G401.6 (cell line): ENCODE results near the gene IKZF2.

Experiments
- FAIRE-seq: peaks from 2 replicates; lab custom pipeline; 2012; peaks lifted over from hg19 to GRCh38; lab: Jason Lieb, UNC

IKZF2 gene

DNA sequence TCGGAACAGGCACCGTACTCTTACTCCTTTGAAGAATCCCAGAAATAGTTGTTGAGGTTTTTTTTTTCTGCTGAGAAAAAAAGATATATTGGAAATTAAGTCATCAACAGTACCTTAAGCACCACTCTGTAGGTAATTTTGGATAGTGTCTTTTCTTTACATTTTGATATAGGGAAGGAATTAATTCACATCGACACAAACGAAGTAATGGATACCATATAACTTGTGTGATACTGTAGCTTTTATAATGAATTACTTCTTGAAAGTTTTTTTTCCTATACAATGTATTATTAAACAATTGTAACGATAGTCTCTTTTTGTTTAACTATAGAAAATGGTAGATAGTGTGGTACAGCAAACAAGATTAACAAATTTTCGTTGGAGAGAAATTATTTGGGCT is 1.5 kb upstream of the IKZF2 start:
- FAIRE-seq, result peak; percentile 36

DNA sequence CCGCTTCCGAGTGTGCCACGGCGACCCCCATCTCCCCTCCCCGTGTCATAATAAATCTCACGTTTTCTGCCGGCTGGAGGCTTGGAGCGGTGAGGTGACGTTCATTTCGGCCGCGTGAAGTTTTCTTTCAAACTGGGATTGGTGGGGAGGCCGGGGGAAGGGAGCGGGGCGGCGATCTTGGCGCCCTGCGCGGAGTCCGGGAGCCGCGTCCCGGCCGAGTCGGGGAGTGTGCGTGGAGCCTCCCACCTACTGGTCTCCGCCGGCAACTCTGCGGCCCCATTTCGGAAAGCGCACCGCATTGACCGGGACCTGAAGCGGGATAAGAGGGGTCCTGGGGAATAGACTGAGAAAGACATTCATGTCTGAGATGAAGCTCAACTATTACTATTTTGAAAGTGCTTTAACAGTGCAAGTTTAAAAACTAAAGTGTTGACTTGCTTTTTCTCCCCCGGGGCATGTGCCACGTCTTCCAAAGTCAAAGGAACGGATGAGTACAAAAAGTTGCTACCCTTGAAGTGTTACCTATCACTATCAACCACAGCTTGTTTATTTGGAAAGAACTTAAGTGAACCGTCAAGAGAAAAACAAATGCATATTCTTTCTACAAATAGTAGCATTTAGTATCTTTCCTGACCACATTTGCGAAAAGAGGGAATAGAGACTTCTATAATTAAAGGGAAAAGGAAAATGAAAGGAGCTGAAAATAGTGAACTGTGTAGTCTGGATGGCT is 818 bp upstream of the IKZF2 start:
- FAIRE-seq, result no peak

- FAIRE-seq, result no peak
Observed at GRCh38 chr2:213150315-213151097, 906 bp downstream of the IKZF2 start.

DNA sequence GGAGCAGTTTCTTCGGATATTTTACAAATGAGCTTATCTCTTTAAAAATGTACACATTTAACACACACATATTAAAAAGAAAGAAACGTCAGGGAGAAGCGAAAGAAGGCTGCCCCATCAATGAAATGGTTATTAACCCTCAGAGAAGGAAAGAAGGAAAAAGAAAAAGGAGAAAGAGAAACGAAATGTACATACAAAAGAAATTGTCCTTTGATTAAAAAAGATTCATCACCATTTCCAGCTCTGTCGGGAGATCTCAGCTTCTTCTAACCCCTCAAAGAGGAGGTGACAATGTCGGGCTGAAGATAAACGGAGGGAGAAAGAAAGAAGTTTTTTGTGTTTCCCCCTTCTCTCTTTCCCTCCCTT is 1.5 kb downstream of the IKZF2 start:
- FAIRE-seq, result no peak

GRCh38 chr2:213149294-213149875 is 2.0 kb downstream of the IKZF2 start:
- FAIRE-seq, result no peak

- FAIRE-seq, result no peak
Observed at GRCh38 chr2:213148572-213149261, 2.7 kb downstream of the IKZF2 start.

DNA sequence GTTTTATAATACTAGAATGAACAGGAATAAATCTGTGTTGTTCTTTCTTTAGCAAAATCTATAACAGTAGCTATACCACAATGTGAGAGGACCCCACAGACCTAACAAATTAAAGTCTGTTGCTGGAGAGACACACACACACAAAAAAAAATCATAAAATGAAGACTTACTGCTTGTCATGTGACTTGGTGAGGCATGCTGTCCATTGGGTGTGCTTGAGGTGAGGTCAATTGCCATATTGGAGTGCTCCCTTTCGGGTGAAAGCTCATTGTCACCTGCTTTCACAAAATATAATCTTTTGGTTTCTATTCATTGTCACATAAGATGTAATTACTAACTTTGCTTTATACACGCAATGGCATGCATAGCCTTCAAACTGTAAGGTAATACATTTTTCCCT is 3.9 kb downstream of the IKZF2 start:
- FAIRE-seq, result no peak

DNA sequence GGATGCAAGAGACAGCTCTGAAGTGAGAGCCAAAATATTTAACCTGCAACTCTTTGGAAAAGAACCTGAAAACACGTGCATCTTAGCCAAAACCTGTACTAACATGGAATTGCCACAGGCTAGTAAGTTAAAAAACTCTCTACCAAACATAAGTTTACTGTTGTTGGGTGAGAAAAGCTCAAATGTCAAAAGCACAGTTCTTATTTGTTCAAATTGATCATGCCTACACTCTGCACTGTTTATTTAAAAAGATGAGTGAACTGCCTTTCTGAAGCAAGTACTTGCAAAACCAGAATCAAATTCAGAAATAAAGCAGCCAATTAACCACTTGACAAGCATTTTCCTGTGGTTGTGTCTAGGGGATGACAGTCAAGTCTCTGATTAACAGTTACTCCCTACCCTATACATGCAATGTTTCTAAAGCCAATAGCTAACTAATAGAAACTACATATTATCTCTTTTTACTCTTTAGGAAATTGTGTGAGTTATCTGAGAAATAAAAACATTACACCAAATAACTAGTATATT is 5.6 kb downstream of the IKZF2 start:
- no peak for FAIRE-seq

- FAIRE-seq, result no peak
Observed at GRCh38 chr2:213137064-213137463, 14.3 kb downstream of the IKZF2 start.

GRCh38 chr2:213129311-213129710 is 22.1 kb downstream of the IKZF2 start:
- no peak for FAIRE-seq

GRCh38 chr2:213125646-213126347 is 25.6 kb downstream of the IKZF2 start:
- FAIRE-seq, result no peak

- FAIRE-seq, result no peak
Observed at GRCh38 chr2:213122725-213123124, 28.7 kb downstream of the IKZF2 start.

DNA sequence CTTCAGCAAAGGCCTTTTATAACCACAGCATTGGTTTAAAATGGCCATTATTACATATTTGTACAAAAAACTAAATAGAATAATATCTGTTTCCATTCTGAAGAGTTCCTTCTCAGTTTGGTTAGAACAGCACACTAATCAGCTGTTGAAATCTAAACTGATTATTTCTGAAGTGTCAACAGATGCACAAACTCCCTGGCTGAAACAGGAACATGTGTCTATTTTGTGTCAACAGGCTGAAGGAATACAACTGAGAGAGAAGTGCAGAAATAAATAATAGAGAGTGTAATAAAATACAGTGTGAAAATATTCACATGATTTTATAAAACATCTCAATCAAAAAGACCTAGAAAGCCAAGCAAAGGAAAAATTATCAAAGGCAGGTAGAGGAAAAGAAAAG is 29.7 kb downstream of the IKZF2 start:
- FAIRE-seq, result no peak

DNA sequence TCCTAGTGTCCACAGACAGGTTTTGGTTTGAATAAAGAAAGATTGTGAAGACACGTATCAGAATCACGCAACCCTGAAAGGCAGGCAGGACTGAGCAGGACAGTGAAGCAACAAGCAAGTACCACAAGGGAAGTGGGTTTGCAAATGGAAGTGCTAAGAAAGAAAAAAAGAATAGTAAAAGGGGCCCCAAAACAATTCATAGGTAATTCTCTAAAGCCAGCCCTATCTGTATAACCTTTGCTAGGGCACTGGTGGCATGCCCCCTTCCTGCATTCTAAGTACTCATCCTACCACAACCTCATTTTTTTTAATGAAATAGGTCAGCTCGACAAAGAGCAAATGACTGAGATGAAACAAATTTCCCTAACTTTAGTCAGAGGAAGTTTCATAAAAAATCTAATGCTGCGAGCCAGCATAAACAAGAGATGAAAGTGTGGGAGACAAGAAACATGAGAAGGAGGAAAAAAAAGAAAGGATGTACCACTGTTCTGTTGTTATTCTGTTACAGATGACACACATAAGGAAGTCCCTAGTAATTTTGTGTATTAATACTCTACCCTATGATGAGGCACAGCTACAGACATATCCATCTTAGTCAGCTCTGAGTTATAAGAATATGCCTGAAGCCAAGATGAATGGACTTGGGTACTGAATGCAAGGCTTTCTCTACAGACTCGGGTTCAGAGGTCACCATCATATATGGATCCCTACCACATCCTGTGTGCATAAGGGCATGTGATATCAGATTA is 32.2 kb downstream of the IKZF2 start:
- FAIRE-seq, result no peak

DNA sequence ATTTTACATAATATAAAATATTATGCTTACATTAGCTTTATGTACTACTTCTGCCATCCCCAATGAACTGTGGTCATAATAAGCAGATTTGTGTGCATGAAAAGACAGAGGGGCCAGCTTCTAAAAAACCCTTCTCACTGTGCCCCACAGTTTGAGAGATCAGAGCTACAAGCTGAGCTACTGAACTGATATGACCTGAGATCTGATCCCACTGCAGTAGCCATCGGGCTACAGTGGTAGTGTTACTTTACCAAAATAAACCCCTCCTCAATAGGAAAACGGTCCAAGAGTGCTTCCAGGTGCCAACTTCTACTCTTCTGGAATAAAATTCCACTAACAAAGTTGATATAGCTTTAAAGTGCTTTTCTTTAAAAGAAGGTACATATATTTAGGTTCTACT is 43.1 kb downstream of the IKZF2 start:
- no peak for FAIRE-seq

DNA sequence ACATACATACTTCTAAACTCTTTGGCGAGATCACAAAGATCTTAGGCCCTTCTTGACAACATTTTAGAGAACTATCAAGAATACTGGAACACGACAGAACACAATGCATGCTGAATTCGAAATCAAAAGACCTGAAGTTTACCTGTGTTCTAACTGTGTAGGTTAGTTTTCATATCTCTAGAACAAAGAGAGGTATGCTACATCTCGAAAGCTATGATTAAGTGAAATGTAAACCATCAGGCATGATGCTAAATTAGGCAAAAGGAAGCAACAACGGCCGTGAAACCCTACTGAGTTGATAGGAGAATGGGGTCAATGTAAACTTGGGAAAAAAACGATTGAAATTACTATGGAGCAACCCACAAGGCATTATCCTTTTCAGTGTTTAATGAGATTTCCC is 43.7 kb downstream of the IKZF2 start:
- no peak for FAIRE-seq

- no peak for FAIRE-seq
Observed at GRCh38 chr2:213105212-213105611, 46.2 kb downstream of the IKZF2 start.

DNA sequence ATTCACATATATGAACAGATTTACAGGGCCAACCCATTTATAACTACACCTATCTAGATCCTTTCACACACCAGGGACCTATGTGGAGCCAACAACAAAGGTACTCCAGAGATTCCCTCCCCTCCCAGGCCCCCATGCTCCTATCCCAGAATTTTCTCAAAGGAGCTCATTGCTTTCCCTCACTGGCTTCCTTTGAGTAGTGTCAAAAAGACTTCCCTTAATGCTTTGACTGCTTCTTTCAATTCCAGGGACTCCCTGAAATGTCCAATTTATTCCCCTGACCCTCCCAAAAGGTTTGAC is 46.6 kb downstream of the IKZF2 start:
- no peak for FAIRE-seq

- no peak for FAIRE-seq
Observed at GRCh38 chr2:213104092-213104902, 47.1 kb downstream of the IKZF2 start.

DNA sequence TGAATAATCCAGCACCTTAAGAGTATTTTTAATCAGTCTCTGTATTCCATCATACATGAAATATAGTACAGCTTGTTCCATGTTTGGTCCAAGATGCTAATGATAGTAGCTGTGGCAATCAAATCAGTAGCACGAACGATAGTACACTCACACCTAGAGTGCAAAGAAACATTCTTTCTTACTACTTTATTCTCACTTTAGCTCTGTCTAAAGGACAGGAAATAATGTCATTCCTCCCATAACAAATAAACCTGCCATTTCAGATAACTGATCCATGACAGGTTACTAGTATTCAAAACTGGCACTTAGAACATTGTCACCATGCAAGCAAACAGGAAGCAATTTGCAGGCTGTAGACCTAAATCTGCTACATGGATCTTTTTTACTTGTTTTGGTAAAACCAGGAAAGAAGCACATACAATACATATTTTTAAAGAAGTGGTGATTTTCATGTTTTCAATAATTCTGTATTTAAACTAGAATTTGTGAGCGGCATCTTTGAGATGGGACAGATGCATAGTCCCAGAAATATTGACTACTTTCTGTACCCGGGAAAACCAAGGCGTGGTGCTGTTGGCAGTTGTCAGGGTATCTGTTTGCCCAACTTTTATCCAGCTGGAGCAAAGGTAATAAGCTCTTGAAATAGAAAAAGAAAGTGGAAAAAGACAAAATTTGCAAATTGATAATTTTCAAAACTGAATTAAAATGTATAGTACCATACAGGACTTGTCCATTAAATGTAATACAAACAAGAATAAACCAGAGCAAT is 49.5 kb downstream of the IKZF2 start:
- FAIRE-seq, result no peak
